ENCODE results near the gene SEMA4B.

Gene SEMA4B

GRCh38 chr15:90232196-90232595 is 31.1 kb downstream of the SEMA4B start:
- FAIRE-seq (no peak), DNase-seq (ENCODE audit: insufficient read length) (no peak)
- TF ChIP-seq TAF1 (IDR thresholded peaks at IDR 0.05; ENCODE audit: borderline replicate concordance, low read depth, low read length) = no peak
- no peak for TF ChIP-seq POLR2AphosphoS5 (IDR thresholded peaks at IDR 0.05; ENCODE audit: low read depth, low read length)
- no peak for TF ChIP-seq POLR2A (IDR thresholded peaks at IDR 0.05; ENCODE audit: low read depth, low read length)

GRCh38 chr15:90232941-90233386 is 31.8 kb downstream of the SEMA4B start:
- no peak for TF ChIP-seq POLR2A (IDR thresholded peaks at IDR 0.05; ENCODE audit: low read depth, low read length)
- DNase-seq (ENCODE audit: insufficient read length) (no peak), FAIRE-seq (no peak)

- TF ChIP-seq POLR2A (IDR thresholded peaks at IDR 0.05; ENCODE audit: low read depth, low read length) = peak; percentile 71; the same call in 1 of the 2 replicates
- TF ChIP-seq TAF1 (IDR thresholded peaks at IDR 0.05; ENCODE audit: borderline replicate concordance, low read depth, low read length) = no peak
- TF ChIP-seq POLR2AphosphoS5 (IDR thresholded peaks at IDR 0.05; ENCODE audit: low read depth, low read length) = peak; percentile 40
- DNase-seq (ENCODE audit: insufficient read length) (peak; percentile 96), FAIRE-seq (peak; percentile 46)
Observed at GRCh38 chr15:90233387-90234095, 32.4 kb downstream of the SEMA4B start, which contains the start of gene CIB1. CIB1 (minus strand) TSS chr15:90233941; CDS start chr15:90233885, 56 bp downstream.

- FAIRE-seq (peak; percentile 94), DNase-seq (ENCODE audit: insufficient read length) (no peak)
- TF ChIP-seq POLR2A (IDR thresholded peaks at IDR 0.05; ENCODE audit: low read depth, low read length) = peak; percentile 86
- no peak; the same call in 1 of the 2 replicates for TF ChIP-seq TAF1 (IDR thresholded peaks at IDR 0.05; ENCODE audit: borderline replicate concordance, low read depth, low read length)
- peak; percentile 77 for TF ChIP-seq POLR2AphosphoS5 (IDR thresholded peaks at IDR 0.05; ENCODE audit: low read depth, low read length)
Observed at GRCh38 chr15:90234096-90234988, 33.2 kb downstream of the SEMA4B start, which contains the start of gene GDPGP1. GDPGP1 (plus strand) TSS chr15:90234209; CDS start chr15:90240909, 6,700 bp downstream.

- no peak for TF ChIP-seq POLR2A (IDR thresholded peaks at IDR 0.05; ENCODE audit: low read depth, low read length)
- TF ChIP-seq POLR2AphosphoS5 (IDR thresholded peaks at IDR 0.05; ENCODE audit: low read depth, low read length) = no peak
- no peak for TF ChIP-seq TAF1 (IDR thresholded peaks at IDR 0.05; ENCODE audit: borderline replicate concordance, low read depth, low read length)
- FAIRE-seq (no peak), DNase-seq (ENCODE audit: insufficient read length) (no peak)
Observed at GRCh38 chr15:90239371-90239770, 38.2 kb downstream of the SEMA4B start.

- DNase-seq (ENCODE audit: insufficient read length) = no peak
Observed at GRCh38 chr15:90240856-90241255, 39.7 kb downstream of the SEMA4B start.

GRCh38 chr15:90241343-90242192 is 40.4 kb downstream of the SEMA4B start:
- FAIRE-seq = no peak
- no peak for TF ChIP-seq TAF1 (IDR thresholded peaks at IDR 0.05; ENCODE audit: borderline replicate concordance, low read depth, low read length)
- no peak for TF ChIP-seq POLR2A (IDR thresholded peaks at IDR 0.05; ENCODE audit: low read depth, low read length)
- TF ChIP-seq POLR2AphosphoS5 (IDR thresholded peaks at IDR 0.05; ENCODE audit: low read depth, low read length) = no peak
- DNase-seq (ENCODE audit: insufficient read length) = no peak

More at GRCh38 chr15:90240856-90241255, 39.7 kb downstream of the SEMA4B start:
- no peak for TF ChIP-seq POLR2A (IDR thresholded peaks at IDR 0.05; ENCODE audit: low read depth, low read length)
- no peak for TF ChIP-seq POLR2AphosphoS5 (IDR thresholded peaks at IDR 0.05; ENCODE audit: low read depth, low read length)
- no peak for TF ChIP-seq TAF1 (IDR thresholded peaks at IDR 0.05; ENCODE audit: borderline replicate concordance, low read depth, low read length)
- FAIRE-seq = no peak

- TF ChIP-seq TAF1 (IDR thresholded peaks at IDR 0.05; ENCODE audit: borderline replicate concordance, low read depth, low read length) = no peak
- TF ChIP-seq POLR2A (IDR thresholded peaks at IDR 0.05; ENCODE audit: low read depth, low read length) = no peak
- TF ChIP-seq POLR2AphosphoS5 (IDR thresholded peaks at IDR 0.05; ENCODE audit: low read depth, low read length) = no peak
- DNase-seq (ENCODE audit: insufficient read length) = no peak
- no peak for FAIRE-seq
Observed at GRCh38 chr15:90243943-90244639, 43.0 kb downstream of the SEMA4B start.

GRCh38 chr15:90248789-90249202 is 47.7 kb downstream of the SEMA4B start:
- FAIRE-seq = no peak
- TF ChIP-seq POLR2A (IDR thresholded peaks at IDR 0.05; ENCODE audit: low read depth, low read length) (no peak), TAF1 (IDR thresholded peaks at IDR 0.05; ENCODE audit: borderline replicate concordance, low read depth, low read length) (no peak), POLR2AphosphoS5 (IDR thresholded peaks at IDR 0.05; ENCODE audit: low read depth, low read length) (no peak)
- no peak for DNase-seq (ENCODE audit: insufficient read length)

- TF ChIP-seq POLR2A (IDR thresholded peaks at IDR 0.05; ENCODE audit: low read depth, low read length) = no peak
- no peak for TF ChIP-seq POLR2AphosphoS5 (IDR thresholded peaks at IDR 0.05; ENCODE audit: low read depth, low read length)
- no peak for TF ChIP-seq TAF1 (IDR thresholded peaks at IDR 0.05; ENCODE audit: borderline replicate concordance, low read depth, low read length)
- FAIRE-seq (no peak), DNase-seq (ENCODE audit: insufficient read length) (no peak)
Observed at GRCh38 chr15:90249203-90249863, 48.2 kb downstream of the SEMA4B start, which contains the start of gene TTLL13. TTLL13 (plus strand) TSS chr15:90249556; CDS start chr15:90250631, 1,075 bp downstream.

Data from GM12892 (cell line).